Activated CD4-positive, alpha-beta T cell treated with anti-CD3 and anti-CD28 coated beads for 24 hours (primary cell): Measurements from ENCODE around the gene SUFU.

Experiments
- DNase-seq, 2 donors: peaks; one replicate each; pipeline ENCODE4 v3.0.0-alpha.2; 2020; ENCODE audit warnings: low read depth in 2 of 2

SUFU gene

DNA sequence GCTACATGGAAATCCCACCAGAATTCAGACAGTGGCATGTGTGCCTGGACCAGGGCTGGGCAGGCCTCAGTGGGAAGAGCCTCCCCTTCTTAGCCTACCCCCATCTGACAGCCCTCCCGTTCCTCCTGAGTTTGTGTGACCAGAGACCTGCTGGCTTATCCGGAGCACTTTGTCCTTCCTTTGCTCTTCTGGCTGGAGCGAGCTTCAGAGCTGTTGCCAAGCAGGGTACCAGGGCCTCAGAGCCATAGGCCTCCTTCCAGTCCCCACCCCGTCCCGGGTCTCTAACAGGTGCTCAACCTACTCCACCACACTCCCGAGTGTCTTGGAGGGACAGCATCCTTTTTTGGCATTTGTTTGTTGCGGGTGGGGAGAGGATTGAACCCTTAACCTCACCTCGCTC lies 114.0 kb downstream of the SUFU start:
- DNase-seq: no peak

DNA sequence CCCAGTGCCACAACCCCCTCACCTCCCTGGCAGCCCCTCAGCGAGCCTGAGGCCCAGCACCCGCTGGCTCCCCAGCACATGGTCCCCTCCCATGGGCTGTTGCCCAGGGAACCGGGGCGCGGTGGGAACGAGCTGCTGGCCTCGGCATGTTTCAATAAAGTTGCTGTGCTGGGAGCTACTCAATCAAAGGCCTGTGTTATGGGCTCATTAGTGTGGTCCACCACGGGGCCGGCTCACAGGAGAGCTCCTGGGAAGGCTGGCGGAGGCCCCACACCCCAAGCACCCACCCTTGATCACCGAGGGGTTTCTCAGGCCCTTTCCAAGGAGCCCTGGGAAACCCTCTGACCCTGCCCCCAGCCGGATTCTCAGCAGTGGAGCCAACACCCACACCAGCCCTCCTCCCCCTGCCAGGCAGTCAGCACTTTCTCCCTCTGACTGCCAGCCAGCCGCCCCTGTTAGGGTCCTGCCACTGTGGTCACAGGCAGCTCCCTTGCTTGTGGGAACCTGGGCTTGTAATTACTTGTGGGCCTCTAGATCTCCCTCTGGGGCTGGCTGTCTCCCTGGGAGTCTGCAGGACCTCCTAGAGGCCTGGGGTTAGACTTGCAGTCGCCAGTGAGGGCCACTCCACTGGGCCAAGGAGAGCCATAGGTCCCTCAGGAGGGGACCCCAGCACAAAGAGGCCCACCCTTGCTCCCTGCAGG lies 115.7 kb downstream of the SUFU start:
- no peak for DNase-seq

DNA sequence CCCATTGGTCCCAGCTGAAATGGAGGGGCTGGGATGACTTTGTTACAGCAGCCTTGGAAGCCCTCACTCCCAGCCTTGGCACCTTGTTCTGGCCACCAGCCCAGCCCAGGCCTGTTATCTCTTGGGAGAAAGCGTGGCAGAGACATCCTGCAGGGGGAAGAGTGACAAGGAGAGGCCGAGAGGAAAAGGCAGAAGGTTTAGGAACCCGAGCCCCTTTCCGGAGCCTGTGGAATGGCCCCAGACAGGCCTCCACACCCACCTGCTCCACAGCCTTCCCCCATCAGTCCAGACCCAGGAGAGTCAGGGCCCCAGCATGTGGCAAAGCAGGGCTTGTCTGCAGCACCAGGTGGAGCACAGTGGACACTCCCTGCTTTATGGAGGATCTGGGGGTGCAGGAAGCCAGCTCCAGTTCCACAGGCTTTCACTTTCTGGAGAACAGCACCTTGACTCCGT lies 116.4 kb downstream of the SUFU start:
- DNase-seq: no peak

DNA sequence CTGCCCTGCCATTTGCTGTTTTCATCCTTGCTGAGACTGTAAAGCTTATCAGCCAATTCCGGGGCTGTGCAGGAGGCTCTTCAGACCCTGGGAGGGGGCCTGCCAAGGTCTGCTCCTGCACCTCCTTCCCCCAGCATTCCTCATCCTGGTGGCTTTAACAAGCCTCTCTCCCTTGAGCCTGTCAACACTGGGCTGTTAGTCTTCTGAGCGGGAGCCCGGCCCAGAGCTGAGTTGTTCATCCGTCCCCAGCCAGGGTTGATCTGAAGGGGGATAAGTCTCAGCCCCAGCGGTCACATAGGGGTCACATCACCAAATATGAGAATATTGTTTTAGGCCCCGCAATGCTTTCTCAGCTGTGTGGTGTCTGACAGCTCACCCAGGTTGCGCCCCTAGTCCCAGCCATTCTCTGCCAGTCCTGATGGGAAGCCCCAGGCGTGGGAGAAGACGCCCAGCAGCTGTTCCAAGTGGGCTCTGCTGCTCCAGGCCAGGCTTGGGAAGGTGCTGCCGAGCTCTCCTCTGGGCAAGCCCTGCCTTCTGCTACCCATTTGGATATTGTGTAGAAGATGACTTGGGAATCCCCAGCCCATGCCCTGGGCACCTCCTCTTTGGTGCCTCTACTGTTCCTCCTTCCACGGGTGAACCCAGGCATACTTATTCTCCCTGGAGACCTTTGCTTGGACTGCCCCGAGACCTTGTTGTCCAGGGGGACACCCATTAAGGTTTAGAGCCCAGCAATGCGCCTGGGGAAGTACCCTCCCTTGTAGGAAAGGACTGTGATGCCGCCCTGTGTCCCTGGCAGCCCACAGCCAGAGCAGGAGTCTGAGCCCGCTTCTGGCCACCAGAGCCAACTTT lies 117.0 kb downstream of the SUFU start:
- DNase-seq: no peak

DNA sequence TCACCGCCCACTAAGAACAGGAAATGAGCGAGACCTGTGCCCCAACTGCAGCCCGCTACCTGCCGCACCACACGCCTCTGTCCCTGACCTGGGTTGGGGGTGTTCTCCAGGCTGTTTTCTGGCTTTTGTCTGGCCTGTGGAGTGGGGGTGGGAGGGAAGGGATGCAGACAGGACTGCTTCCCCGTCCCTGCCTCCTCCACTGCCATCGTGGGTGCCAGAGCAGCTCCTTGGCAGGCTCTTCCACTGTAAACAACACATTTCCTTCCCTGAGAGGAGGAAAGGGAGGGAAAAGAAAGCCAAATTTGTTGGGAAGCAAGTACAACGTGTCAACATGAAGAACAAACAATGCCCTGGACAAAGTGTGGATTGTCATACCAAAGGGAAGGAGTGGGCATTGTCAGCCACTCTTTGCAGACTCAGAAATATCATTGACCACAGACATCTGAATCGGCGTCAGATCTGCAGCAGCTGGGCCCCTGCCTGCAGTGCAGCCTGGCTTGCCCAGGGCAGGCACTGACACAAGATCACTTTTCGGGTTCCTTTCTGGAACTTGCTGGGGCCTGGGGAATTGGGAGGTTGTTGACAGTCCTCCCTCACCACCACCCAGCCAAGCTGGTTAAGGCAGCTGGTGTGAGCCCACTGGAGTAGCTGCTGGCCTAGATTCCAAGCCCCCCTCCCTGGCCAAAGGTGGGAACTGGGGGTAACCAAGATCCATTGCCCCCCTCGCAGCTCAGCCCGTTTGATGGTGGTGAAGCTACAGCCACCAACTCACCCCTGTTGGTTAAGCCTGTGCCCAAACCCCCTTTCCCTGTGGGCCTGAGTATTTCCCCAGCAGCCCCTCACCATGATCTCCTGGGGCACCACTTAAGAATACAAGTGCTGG lies 117.9 kb downstream of the SUFU start:
- no peak for DNase-seq

DNA sequence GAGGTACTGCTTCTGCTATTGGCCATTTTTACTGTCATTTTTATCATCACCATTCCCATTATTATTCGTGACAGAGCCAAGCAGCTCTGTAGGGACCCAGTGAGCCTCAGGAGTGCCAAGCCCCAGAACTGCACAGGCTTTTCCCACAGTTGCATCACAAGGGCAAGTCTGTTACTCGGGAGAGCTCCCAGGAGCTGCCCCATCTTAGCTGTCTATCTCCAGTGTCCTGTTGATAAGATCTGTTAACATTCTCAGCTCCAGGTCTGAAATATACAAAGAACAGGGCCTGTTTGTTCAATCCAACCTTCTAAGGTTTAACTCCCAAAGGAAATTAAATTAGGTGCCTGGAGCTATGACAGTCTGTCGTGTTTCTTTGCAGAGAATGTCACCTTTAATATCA lies 120.3 kb downstream of the SUFU start:
- no peak for DNase-seq

DNA sequence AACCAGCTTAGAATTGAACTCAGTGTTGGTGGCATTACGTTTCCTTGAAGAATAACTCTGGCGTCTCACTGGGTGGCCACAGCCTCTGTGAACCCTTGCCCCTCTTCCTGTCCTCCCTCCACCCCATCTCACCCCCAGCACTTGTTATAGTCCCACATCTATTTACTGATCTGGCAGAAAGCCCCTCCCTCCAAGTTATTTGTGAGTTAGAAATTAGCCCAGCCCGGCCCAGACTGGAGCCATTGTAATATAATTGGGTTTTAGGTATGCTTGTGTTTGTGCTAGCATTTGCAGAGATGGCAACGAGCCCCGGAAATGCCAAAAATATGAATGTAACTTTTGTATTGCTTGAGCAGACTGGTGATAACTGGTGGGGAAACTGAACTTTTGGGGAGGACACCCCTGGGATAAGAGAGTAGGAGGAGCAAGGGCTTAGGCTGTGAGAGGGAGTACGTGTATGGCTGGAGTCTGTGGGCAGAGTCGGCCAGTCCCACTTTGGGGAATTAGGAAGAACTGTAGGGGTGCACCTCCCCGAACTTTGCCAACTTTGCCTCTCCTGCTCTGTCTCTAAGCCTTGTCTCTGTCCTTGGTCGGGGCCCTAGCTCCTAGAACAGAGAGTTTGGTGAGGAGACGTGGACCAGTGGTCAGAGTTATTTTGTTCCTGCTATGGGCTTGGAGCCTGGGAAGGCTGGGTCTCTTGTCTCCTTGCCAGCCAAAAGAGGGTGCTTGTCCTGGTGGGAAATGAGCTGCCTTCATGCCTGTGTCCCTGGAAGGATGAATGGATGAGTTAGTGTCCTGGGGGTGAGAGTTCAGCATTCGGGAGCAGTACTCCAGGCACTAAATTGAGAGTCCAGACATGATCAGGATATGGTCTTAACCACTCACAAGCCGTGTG lies 121.2 kb downstream of the SUFU start:
- DNase-seq: no peak

DNA sequence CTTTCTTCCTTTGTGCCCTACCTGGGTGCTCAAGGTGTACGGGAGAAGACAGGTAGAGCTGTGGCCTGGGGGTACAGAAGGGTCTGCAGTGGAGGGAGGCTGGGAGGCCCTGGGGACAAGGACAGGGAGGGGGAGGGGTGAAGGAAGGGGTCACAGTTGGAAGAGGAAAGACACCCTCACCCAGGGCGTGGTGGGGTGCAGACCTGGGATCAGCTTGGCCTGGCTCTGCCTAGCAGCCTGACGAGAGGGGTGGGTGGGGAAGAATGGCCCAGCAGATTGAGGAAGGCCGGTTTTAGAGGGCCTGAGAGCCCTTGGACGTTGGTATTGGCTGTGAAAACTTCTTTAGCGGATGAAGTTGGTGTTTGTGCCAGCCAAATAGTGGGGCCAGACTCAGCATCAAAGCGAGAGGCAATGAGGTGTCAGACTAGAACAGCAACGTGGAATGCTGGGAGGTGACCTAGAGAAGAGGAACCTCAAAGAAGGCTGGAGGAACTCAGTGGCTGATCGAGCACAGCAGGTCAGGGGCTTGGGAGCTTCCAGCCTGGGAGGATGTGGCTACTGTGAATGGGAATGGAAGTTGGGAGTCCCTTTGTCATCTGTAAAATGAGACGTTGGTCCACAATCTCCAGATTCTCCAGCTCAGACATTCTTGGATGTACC lies 122.4 kb downstream of the SUFU start:
- no peak for DNase-seq

DNA sequence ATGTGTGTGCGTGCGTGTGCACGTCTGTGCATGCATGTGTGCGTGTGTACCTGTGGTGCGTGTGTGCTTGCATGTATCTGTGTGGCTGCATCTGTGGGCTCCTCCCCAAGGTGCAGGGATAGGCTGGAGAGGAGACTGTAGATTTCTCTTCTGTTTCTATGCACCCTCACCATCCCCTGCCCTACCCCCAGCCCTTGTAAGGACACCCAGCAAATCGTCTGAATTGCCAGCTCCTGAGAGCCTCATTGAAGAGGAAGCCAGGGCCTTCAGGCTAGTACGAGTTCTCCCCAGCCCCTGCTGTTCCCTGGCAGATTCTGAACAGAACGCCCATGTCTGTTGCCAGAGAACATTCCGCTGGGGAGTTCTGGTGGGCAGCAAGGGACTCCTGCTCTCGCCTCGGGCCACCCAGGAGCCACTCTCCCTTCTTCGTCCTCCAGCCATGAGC lies 123.5 kb downstream of the SUFU start:
- DNase-seq: no peak

DNA sequence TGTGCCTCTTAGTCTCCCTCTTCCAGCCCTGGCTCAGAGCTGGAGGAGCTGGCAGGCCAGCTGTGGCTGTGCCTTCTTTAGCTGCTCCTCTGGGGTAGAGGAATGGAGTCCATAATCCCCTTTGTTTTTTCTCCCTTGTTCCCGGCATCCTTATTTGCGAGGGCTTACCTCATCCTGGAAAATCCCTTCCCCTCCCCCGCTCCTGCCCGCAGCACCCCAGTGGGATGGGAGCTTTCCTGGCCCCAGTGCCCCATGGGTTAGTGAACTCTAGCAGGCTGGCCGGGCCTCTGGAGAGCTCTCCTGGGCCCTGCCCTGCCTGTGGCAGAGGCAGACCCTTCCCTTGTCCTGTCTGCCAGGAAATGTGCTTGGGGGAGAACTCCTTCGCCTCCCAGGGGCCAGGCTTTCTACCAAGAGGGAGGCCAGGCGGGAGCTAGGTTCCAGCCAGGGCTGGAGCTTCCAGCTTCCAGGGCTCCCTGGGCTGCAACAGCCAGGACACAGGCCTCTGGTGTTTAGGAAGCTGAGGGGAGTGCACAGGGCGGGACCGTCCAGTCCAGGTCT lies 124.0 kb downstream of the SUFU start:
- DNase-seq: no peak

DNA sequence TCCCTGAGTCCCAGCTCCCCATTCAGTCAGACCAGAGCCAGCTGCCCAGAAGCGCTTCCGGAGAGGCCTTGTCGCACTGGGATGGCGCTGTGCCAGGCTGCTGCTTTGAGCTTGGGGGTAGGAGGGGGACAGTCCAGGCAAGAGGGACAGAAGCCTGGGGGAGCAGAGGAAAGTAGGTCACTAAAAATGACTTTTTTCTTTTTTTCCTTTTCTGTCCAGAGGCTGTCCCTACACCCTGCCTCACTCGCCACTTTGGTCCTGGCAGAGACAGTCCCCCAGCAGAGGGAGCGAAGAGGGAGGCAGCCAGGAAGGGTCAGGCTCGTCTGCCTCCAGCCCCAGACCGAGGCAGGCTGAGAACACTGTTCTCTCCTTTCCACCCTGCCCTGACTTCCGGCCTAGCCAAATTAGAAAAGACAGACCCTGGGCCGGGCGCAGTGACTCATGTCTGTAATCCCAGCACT lies 124.7 kb downstream of the SUFU start:
- DNase-seq: no peak

DNA sequence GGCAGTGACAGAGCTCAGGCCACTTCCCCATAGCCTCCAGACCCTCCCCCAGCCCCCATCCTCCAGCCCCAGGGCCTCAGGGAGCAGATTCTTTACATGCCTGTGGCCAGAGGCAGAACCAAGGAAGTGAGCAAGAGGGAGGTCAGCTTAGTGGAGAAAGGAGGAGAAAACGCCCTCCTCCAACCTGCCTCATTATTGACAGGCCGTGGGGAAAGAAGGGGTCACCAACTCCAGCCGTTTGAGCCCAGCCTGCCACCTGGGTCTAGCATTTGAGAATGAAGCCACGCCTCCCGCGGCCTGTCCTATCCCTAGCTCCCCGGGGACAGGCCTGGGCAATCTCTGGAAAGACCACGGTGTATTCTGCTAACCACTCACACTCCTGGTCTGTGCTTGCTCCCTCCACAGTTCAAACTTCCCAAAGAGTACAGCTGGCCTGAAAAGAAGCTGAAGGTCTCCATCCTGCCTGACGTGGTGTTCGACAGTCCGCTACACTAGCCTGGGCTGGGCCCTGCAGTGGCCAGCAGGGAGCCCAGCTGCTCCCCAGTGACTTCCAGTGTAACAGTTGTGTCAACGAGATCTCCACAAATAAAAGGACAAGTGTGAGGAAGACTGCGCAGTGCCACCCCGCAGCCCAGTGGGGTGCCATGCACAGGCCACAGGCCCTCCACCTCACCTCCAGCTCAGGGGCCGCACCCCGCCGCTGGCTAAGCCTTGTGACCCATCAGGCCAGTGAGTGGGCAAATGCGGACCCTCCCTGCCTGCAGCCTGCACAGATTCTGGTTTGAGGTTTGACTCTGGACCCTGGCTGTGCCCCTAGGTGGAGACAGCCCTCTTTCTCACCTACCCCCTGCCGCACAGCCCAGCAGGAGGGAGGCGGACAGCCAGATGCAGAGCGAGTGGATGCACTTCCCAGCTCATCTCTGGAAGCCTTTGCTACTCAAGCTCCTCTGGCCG lies 126.2 kb downstream of the SUFU start:
- DNase-seq: no peak

DNA sequence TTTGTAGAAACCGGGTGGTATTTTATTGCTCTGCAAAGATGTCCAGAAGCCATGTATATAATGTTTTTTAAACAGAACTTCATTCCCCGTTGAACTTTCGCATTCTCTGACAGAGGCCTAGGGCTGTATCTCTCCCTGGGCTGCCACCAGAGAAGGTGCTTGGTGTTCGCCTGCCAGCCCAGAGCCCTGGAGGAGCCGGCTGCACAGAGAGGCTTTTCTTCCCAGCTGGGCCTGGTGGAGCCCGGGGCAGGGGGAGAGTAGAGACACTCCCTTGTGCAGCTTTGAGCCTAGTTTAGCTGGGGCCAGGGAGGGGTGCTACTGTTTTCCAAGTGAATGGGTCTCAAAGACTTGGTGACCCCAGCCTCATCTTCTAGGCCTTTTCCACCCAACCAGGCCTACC lies 126.9 kb downstream of the SUFU start:
- DNase-seq: no peak

DNA sequence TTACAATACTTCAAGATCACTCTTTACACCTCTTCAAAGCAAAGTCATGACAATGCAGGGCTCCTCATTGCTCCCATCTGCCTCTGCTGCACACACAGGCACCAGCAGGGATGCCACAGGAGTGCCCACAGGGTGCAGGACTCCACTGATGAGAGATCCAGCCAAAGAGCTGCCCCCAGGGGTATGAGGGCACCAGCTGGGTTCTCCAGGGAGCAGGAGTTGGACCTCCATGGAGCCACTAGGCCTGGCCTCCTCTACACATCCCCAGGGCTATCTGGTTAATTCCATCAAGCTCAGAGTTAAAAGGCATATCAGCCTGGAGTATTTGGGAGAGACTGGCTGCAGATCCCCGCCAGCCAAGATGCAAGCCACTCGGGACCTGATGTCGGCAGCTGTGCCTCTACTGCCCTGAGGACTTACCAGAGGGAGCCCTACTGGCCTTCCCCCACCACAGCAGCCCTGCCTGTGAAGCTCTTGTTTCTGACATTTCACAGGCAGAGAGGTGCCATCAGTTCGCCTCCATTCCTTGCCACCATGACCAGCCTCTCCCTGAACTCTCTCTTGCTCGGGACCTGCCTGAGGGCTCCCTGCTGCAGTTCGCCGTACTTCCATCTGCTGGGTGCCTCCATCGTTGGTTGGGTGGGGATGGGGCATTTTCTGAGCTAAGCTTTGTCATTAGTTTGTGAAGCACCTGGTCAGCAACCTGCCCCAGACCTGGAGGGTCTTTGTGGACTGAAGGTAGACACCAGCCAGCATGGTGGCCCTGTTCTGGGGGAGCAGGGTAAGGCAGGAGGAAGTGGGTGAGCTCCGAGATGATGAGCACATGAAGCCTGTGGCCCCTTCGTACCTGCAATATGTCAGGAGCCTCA lies 128.0 kb downstream of the SUFU start:
- DNase-seq: no peak

DNA sequence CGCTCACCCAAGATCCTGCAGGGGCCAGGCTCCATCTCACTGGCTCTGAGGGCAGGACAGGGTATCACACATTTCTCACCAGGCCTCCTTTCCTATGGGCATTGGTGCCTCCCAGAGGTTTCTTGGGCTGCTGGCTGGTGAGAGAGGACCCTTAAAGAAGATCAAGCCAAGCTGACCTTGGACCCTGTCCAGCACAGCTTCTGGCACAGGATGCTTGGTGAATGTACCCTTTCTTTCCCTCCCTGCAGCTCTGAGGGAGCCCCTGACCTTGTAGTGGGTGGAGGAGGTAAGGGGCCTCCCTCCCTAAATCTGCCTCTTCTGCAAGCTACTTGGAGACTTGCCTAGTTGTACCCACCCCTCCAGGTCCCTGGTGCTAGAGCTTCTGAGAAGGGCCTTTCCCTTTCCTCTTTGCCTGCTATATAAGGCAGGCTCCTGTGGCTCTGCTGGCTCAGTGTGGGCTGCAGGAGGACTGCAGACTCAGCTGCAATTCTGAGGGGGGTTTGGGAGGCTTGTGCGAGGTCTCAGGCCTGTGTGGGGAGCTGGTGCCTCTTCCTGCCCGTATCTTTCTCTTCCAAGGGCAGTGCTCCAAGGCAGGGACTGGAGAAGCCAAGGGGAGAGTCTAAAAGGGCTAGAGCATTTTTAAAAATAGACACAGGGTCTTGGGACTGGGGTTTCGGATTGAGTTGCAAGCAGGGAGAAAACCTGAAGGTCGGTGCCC lies 128.8 kb downstream of the SUFU start:
- no peak for DNase-seq

DNA sequence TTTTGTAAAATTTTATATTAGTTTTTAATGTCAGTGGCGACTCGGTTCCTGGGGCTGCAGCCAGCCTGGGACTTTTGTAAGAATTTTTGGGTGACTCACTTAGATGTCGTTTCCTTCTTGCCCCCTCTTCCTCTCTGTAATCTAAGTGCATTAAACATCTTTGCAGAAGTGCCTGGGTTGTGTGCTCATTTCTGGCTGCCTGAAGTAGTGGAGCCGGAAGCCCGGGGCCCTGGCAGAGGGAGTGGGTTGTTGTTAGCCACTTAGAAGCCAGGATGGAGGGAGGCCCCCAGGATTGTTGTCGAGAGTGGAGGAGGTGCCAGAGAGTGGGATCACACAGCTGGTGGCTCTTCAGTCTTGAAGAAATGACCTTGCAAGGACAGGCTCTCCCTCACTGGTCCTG lies 129.5 kb downstream of the SUFU start:
- no peak for DNase-seq

DNA sequence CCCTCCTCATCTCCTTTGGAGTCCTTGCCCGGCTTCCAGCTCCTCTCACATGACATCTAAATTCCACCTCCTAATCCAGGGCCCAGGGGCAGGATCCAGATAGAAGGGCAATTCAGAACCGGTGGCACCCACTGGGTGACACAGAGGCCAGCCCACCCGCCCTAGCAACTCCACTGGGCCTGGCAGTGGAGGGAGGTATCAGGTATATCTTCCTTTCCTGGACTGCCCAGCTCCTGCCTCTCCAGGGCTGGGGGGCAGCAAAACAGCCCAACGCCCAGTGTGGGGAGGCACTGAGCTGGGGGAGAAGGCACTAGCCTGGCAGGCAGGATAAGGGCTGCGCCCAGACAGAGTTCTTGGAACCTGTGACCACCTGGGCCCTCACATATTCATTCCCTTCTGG lies 130.1 kb downstream of the SUFU start:
- DNase-seq: no peak
